GM23248 (cell line): ENCODE data around the gene HIPK2.

ENCODE experiments used
- EZH2 ChIP-seq: fragments of 200-600 bp; sonication (generic); IDR thresholded peaks from 2 replicates; pipeline ENCODE4 v1.6.1; 2018; ENCODE audit warnings: antibody characterized with exemption, mild to moderate bottlenecking; ENCODE audit not compliant: insufficient read depth, poor library complexity, severe bottlenecking
- EZH2phosphoT487 ChIP-seq: fragments of 200-600 bp; sonication (generic); IDR thresholded peaks from 2 replicates; pipeline ENCODE4 v1.6.1; 2018; ENCODE audit warnings: antibody characterized with exemption, moderate library complexity, mild to moderate bottlenecking, low read depth; ENCODE audit not compliant: insufficient read depth

DNA sequence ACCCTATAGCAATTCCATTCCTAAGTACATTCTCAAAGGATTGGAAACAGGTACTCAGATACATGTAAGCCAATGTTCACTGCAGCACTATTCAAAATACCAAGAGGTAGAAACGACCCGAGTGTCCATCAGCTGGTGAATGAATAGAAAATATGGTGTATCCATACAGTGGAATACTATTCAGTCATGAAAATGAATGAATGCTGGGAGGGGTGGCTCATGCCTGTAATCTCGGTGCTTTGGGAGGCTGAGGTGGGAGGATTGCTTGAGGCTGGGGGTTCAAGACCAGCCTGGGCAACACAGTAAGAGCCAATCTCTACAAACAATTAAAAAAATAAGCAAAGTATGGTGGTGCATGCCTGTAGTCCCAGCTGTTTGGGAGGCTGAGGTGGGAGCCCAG lies 191.5 kb downstream of the HIPK2 start:
- TF ChIP-seq EZH2 (no peak), EZH2phosphoT487 (no peak)
